Stimulated activated CD4-positive, alpha-beta T cell treated with anti-CD3 and anti-CD28 coated beads, Interleukin-4, amount 100 ng/mL, for 24 hours (primary cell): ENCODE results near the gene RYK.

ENCODE experiments used
- DNase-seq: peaks from one replicate; pipeline ENCODE4 v3.0.0-alpha.2; 2020

The RYK gene

GRCh38 chr3:134145183-134145582, 105.5 kb downstream of the RYK start:
- no peak for DNase-seq

- no peak for DNase-seq
These were observed 106.0 kb downstream of the RYK start for GRCh38 chr3:134144694-134145093.

GRCh38 chr3:134143828-134144401, 106.7 kb downstream of the RYK start:
- DNase-seq: no peak

- no peak for DNase-seq
These were observed 114.1 kb downstream of the RYK start for GRCh38 chr3:134136604-134137003.

- no peak for DNase-seq
These were observed 115.8 kb downstream of the RYK start for GRCh38 chr3:134134698-134135415.

GRCh38 chr3:134134240-134134639, 116.4 kb downstream of the RYK start:
- no peak for DNase-seq

- DNase-seq: no peak
These were observed 117.7 kb downstream of the RYK start for GRCh38 chr3:134132961-134133360.

- DNase-seq: no peak
These were observed 124.5 kb downstream of the RYK start for GRCh38 chr3:134126153-134126552.

- no peak for DNase-seq
These were observed 135.9 kb downstream of the RYK start for GRCh38 chr3:134114726-134115125.

GRCh38 chr3:134111616-134112015, 139.0 kb downstream of the RYK start:
- no peak for DNase-seq

GRCh38 chr3:134110963-134111362, 139.7 kb downstream of the RYK start:
- DNase-seq: no peak
